Peyer's patch (tissue), 4 donors: ENCODE data around the gene ASPG.

ENCODE experiments used
- POLR2A ChIP-seq, 2 donors: fragments of 450-650 bp; IDR thresholded peaks; one replicate each; pipeline ENCODE4 v1.5.1; 2017; ENCODE audit warnings: antibody characterized with exemption in 2 of 2, mild to moderate bottlenecking in 2 of 2, moderate library complexity in 2 of 2
- TF ChIP-seq, protein P1 (sequence below), 6 experiments: fragments of 450-650 bp in 4 of 6; fragments of 200-600 bp in 2 of 6; sonication (generic) in 1 of 6; IDR thresholded peaks; one replicate each; pipeline ENCODE4 v1.5.1; 2017 to 2019; ENCODE audit warnings: antibody characterized with exemption in 6 of 6, mild to moderate bottlenecking in 3 of 6, moderate library complexity in 1 of 6

DNA sequence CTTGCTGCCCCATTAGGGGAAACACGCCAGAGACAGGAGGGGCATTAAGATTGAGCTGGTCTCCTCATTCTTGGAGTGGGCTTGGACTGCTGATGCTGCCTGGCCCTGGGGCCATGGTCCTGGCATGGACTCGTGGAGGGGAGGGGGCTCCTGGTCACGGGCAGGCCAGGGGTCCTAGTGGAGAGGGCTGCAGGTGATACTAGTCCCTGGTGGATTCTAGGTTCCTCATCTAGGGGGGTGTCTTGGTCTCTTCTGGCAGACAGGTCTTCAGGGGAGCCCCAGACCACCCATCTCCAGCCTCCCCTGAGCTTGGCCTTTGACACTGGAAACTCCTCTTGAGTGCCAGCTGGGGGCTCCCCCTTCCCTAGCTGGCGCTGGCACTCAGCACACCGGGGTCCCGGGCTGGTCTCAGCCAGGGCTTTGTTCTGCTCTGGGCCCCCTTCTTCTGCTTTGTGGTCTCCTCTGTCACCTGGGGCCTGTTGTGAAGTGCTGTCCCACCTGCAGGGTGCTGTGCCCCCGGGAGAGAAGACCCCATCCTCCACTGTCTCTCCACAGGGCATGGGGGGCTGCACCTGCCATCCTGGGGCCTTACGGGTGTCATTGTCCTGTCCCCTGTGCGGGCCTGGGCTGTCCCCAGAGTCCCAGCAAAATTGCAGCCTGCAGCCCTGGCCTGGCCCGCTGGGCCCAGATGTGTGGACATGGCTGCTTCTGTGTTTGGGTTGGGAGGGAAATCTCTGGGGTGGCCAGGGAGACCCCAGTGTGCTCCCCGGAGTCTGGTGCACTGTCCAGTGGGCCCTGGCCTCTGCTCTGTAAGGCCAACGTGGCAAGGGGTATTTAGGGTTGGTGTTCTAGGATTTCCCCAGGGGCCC, 55.2 kb downstream of the ASPG start:
- no peak for TF ChIP-seq POLR2A (IDR thresholded peaks at IDR 0.05)
- TF ChIP-seq, protein P1, sequence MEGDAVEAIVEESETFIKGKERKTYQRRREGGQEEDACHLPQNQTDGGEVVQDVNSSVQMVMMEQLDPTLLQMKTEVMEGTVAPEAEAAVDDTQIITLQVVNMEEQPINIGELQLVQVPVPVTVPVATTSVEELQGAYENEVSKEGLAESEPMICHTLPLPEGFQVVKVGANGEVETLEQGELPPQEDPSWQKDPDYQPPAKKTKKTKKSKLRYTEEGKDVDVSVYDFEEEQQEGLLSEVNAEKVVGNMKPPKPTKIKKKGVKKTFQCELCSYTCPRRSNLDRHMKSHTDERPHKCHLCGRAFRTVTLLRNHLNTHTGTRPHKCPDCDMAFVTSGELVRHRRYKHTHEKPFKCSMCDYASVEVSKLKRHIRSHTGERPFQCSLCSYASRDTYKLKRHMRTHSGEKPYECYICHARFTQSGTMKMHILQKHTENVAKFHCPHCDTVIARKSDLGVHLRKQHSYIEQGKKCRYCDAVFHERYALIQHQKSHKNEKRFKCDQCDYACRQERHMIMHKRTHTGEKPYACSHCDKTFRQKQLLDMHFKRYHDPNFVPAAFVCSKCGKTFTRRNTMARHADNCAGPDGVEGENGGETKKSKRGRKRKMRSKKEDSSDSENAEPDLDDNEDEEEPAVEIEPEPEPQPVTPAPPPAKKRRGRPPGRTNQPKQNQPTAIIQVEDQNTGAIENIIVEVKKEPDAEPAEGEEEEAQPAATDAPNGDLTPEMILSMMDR (IDR thresholded peaks at IDR 0.05), result no peak
